Measurements from ENCODE around the gene TCP1.
"Not testable (repeated sequence)": the region's sequence is repeated elsewhere in the genome, so short reads cannot be mapped to it uniquely, and the experiment has no call there.

The TCP1 gene

GRCh38 chr6:159816775-159817174, 27.4 kb upstream of the TCP1 start:
- not testable (repeated sequence) for DNase-seq

DNA sequence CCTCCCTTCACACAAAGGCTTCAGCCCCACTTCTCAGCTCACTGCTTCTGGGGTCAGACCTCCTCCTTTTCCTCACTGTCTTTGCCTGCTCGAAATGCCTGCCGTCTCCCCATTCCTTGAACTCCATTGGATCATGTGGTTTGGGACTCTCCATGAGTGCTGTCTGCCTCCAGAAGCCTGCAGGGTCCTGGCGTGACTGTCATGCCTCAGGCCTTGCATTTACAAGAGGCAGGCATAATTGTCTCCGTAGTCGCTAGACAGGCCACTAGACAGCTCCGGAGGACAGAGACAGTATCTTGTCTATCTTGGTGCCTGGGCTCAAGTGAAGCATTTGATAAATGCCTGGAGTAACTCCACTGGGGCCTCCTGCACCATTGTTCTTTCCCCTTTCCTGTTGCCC, 26.0 kb upstream of the TCP1 start:
- DNase-seq: no peak

DNA sequence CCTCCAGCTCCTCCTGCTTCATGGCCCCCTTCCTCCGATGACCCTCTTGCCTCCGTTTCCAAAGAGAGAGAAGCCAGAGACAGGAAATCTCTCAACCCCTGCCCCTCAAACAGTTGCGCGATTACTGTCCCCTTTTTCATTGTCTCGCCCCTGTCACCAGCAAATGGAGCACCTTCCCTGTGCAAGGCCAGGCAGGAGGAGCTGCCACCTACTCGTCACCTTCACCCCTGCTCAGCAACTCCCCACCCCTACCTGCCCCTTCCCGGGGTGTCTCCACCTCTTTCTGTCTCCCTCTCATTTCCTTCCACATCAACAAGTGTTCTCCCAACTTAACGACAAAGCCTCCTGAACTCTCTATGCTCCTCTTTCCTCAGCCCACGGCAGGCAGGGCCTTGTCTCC, 24.4 kb upstream of the TCP1 start:
- no peak for DNase-seq

DNA sequence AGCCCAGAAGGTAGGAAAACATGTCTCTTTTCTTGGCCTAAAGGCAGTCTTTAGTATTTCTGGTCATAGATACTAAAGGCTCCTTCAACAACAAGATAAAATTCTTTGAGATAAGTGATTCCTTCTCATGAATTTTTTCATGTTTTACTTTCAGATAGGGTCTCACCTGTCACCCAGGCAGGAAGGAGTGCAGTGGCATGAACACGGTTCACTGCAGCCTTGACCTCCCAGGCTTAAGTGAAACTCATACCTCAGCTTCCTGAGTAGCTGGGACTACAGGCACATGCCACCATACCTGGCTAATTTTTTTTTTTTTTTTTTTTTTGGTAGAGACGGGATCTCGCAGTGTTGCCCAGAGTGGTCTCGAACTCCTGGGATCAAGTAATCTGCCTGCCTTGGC, 19.7 kb upstream of the TCP1 start:
- no peak for DNase-seq

DNA sequence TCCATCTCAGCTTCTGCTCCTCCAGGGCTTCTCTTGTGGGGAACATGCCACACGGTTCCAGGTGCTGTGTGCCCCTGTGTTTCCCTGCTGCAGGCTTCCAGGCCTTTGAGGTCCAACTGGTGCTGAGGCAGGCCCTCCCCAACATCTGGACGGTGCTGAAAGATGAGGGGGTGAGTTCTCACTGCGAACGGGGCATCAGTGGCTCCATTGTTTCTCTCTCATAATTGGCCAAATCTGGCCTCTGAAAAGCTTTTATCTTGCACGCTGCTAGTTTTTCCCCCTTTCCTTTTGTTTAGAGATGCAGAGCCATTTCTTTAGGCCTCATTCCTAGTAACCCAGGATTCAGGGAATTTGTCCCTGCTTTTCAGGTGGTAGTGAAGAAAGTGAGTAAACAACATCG, 19.2 kb upstream of the TCP1 start:
- DNase-seq: no peak

- no peak for DNase-seq
Observed at GRCh38 chr6:159807150-159807858, 17.9 kb upstream of the TCP1 start.

DNA sequence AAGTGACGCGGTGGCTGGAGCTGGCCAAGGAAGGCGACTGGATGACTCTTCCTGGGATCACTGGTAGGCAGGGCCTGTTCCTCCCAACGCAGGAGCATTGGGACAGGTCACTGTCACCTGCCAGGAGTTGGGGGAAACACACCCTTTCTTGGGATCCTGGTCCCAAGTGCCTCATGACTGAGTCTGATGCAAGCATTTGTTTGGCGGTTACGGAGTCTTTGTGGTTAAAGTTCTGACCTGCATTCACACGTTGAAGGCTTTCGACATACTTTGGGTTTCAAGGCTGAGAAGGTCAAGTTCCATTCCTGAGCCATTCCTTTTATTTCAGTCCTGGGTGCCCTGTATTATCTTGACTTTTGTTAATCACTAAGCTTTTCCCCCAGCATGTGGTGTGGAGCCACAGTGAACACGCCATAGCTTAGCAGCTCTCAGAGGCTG, 16.6 kb upstream of the TCP1 start:
- DNase-seq: no peak

DNA sequence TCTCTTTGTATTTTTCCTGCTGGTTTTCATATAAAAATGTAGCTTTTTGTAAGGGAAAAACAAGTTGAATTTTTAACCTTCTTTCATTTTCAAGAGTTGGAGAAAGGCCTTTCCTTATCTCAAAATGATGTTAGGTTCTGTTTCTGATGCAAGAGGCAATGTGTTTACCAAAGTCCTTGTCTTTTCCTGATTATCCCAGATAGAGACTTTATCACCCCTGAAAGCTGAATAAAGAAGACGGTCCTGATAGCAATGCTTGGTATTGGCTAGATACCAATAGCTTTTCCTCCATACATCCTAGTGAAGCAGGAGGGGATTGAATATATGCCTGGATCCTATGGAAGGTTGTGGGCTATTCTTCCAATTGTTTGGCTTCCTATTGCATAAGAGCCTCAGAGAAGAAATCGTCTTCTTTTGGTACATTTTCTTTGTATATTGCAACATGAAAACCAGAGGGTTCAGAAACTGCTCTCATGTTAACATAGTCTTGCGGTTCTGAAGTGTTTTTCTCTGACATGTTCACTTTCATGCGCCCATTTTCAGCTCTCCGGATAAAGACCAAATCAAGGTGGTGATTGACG, 16.1 kb upstream of the TCP1 start:
- DNase-seq: no peak

GRCh38 chr6:159804504-159804903, 15.1 kb upstream of the TCP1 start:
- DNase-seq: no peak

DNA sequence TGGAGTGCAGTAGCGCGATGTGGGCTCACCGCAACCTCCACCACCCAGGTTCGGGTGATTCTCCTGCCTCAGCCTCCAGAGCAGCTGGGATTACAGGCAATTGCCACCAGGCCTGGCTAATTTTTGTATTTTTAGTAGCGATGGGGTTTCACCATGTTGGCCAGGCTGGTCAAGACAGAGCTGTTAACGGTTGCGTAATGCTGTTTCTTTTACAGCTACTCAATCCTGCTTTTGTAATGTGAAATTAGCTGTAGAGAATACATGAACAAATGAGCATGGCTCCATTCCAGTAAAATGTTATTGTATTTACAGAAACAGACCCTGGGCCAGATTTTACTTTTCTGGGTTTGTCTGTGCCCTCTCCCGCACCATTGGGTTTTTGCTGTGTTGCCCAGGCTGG, 12.5 kb upstream of the TCP1 start:
- DNase-seq: no peak

- no peak for DNase-seq
Observed at GRCh38 chr6:159800141-159800865, 10.9 kb upstream of the TCP1 start, which contains the start of gene PNLDC1. TSS of gene PNLDC1 (plus strand) at chr6:159800276. CDS start at chr6:159800308, 32 bp downstream.

- no peak for DNase-seq
Observed at GRCh38 chr6:159797554-159797953, 8.2 kb upstream of the TCP1 start.

GRCh38 chr6:159794976-159795375, 5.6 kb upstream of the TCP1 start:
- DNase-seq: not testable (repeated sequence)

DNA sequence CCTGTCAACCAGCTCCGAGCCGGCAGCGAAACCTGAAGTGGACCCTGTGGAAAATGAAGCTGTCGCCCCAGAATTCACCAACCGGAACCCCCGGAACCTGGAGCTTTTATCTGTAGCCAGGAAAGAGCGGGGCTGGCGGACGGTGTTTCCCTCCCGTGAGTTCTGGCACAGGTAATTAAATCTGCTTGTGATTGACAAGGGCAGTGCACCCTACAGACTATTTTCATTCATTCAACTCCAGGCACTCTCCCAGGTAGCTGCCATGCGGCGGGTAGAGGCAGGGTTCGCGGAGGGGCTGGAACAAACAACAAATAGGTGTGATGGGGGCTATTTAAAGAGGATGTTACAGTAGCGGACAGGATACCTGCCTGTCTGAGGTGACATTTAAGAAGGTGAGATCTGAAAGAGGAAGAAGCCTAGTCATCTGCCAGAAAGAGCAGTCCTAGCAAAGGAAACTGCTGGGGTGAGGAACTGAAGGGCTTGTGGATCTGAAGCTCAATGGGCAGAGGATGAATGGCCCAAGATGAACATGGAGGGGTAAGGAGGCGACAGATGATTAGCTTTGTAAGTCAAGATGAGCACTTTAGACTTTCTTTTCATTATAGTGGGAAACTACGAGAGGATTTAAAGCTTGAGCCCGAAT, 1.7 kb upstream of the TCP1 start:
- DNase-seq: no peak

GRCh38 chr6:159790149-159790955, 950 bp upstream of the TCP1 start, which contains the start of gene MRPL18:
TSS of gene MRPL18 (plus strand) at chr6:159790467. CDS start at chr6:159790588, 121 bp downstream.
- DNase-seq: peak; percentile 93

DNA sequence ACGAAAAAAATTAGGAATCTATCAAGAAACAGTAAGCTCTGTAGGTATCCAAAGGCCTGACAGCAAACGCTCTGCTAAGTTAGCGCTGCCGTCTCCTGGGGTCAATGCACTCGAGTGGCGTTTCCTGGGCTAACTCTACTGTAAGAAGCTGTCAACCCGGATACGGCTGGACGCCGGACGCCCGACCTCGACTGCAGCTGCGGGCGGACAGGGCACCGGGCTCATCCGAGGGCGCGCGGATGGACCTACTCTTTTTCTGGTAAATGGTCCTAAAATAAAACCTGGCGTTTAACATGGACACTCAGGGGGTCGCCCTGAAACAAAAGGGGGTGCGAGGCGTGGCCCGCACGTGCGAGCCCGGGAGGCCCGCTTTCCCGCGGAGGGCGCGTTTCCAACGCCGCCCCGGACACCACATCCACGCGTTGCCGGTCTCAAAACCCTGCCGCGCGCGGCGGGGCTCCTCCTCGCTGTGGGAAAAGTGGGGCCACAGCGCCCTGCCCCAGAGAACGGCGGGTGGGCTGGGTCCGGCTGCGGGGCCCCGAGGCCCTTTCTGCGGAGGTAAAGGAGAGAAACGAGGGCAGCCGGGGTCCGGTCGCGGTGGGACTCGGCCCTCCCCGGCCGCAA, 537 bp downstream of the TCP1 start:
- DNase-seq: peak; percentile 38

- peak; percentile 15 for DNase-seq
Observed at GRCh38 chr6:159788276-159788675, 1.1 kb downstream of the TCP1 start.

GRCh38 chr6:159778542-159779103, 10.8 kb downstream of the TCP1 start:
- no peak for DNase-seq

GRCh38 chr6:159778131-159778530, 11.3 kb downstream of the TCP1 start:
- no peak for DNase-seq

- DNase-seq: no peak
Observed at GRCh38 chr6:159777240-159777904, 12.0 kb downstream of the TCP1 start.

GRCh38 chr6:159772196-159772595, 17.2 kb downstream of the TCP1 start:
- no peak for DNase-seq
